GM18858 (cell line): ENCODE data around the gene PLXDC1.

Source experiments
- ATAC-seq: cut with Tn5 transposase; IDR thresholded peaks from one replicate; pipeline ENCODE4 v1.9.1; 2021; ENCODE audit not compliant: unreplicated experiment

PLXDC1 gene

GRCh38 chr17:39151150-39151942, at the start of gene PLXDC1:
TSS of gene PLXDC1 (minus strand) at chr17:39151637. CDS start at chr17:39151437, 200 bp downstream.
- ATAC-seq, result no peak

DNA sequence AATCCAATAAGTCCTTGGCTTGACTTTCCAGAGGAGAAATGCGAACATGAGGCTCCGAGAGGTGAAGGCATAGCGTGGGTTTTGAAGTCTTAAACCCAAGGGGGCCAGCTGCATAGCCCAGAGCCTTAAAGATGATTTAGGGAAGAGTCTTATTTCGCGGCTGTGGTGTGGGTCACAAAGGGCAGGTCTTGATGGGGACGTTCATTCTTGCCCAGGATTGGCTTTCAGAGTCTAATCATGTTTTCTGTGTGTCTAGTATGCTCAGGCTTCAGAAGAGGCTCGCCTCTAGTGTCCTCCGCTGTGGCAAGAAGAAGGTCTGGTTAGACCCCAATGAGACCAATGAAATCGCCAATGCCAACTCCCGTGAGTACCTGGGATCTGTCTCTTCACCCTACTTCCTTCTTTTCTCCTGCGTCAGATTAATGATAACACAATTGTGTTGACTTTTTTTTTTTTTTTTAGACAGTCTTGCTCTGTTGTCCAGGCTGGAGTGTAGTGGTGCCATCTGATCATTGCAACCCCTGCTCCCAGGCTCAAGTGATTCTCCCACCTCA, 49.6 kb upstream of the PLXDC1 start:
- no peak for ATAC-seq

GRCh38 chr17:39200070-39200879, 48.8 kb upstream of the PLXDC1 start, which contains the start of gene RPL19:
TSS of gene RPL19 (plus strand) at chr17:39200283. CDS start at chr17:39200345, 62 bp downstream.
- peak; percentile 41 for ATAC-seq

- ATAC-seq, result peak; percentile 59
These were observed 48.3 kb upstream of the PLXDC1 start for GRCh38 chr17:39199820-39200069.

DNA sequence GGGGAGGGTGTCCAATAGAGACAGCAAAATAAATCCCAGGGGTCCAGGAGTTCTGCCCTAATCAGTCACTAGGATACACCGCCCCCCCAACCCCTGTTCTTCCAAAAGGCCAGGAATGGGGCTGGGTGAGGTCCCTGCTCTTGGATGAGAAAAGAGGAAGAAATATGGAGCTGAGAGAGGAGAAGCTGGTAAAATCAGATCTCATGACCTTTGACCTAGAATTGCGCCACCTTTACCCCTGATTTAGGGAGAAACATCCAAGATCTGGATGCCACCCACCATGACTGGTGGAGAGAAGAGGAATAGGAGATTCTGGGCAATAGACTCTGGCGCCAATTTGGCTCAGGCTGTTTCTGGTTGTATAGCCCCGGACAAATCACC, 46.7 kb upstream of the PLXDC1 start:
- ATAC-seq, result no peak

- no peak for ATAC-seq
These were observed 46.1 kb upstream of the PLXDC1 start, which contains the start of gene CACNB1 for GRCh38 chr17:39197380-39198185. TSS of gene CACNB1 (minus strand) at chr17:39197669. CDS start at chr17:39197495, 174 bp downstream.

DNA sequence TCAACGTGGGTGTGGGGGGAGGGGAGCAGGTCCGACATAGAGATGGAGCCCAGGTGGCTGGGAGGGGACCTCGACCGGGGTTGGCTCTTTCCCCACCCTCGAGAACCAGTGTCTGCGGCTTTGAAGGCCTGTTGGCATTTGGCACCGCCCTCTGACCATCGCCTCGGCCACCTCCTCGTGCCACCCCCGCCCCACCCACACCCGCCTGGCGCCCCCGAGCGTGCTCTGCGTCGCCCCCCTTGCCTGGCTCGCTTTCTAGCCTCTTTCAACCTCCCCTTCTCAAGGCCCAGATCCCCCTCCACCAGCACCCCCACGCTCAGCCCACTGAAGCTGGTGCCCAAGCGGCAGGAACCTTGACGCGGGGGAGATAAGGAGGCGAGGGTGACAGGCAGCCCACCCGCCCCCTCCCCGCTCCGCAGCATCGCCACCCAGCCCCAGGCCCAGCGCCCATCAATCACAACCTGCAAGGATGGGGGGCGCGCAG, 45.4 kb upstream of the PLXDC1 start:
- ATAC-seq, result no peak

- ATAC-seq, result no peak
These were observed 44.9 kb upstream of the PLXDC1 start for GRCh38 chr17:39196241-39196807.

- no peak for ATAC-seq
These were observed 44.2 kb upstream of the PLXDC1 start for GRCh38 chr17:39195568-39196160.

DNA sequence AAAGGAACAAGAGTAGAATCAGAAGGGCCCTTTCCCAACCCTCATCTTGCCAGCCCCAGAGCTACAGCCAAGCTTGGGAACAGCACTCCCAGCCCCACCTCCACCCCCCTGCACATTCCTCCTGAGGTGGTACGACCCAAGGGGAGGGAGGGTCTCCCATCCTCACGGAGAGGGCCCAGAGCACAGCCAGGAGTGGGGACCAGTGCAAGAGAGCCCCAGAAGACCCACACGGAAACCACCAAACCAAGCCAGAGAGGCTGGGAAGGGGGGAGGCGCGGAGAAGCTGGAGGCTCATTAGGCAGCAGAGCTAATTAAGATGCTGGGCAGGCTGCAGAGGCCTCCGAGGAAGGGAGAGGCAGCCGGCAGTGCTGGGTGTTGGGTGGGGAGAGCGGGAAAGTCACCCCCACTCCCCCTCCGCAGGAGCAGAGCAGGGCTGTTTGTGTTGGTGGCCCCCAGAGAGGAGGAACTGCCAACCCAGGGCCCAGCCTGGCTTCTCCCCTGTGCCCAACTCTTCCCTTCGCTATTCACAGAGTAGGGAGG, 43.6 kb upstream of the PLXDC1 start:
- ATAC-seq, result no peak

- ATAC-seq, result no peak
These were observed 42.9 kb upstream of the PLXDC1 start for GRCh38 chr17:39194089-39194984.

DNA sequence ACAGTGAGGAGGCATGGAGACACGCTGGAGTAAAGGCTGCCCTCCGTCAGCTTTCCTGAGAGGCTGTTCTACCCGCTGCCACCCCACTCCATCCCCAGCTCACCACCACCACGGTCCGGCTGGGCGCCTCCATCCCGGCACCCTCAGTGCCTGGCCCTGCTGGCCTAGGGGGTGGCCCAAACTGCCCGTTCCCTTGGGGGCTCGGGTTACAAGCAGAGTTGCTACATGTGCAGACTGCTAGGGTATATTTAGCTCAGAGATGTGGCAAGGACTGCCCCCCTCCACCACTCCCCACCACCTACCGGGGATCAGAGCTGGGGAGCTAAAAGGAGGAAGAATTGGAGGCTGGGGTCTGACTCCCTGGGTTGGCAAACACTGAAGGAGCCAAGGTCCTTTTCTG, 41.9 kb upstream of the PLXDC1 start:
- no peak for ATAC-seq

- no peak for ATAC-seq
These were observed 41.5 kb upstream of the PLXDC1 start for GRCh38 chr17:39192901-39193300.

DNA sequence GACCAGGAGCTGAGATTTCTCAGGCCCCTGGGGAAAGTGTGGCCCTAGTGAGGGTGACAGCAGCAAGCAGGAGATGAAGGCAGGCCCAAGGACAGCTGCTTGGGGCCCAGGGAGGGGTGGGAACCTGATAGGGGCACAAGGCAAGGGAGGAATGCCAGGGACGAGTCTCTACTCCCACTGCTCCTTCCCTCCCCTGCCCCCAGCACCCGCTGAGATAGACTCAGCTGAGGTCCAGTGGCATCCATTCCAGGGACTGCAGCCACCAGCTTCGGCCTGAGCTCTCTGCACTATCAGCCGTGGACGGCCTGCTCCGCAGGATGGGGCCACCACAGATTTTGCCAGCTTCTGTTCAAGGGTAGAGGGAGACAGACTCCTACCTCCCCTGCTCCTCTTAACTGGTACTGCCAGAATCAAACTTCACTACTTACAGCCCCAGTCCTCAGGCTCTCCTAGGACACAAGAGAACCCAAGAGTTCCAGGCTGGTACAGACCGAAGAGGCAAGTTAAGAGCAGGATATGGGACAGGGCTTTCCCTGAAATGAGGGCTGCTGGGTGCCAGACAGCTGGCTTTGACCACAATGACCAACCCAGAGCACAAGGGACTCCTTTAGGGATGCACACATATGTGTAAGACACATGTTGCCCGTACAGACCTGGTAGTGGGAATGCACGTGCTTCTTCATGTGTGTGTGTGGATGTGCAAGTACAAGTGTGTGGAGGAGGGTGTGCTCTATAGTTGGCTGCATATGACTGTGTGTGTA, 40.5 kb upstream of the PLXDC1 start:
- ATAC-seq, result no peak

- no peak for ATAC-seq
These were observed 35.9 kb upstream of the PLXDC1 start for GRCh38 chr17:39187152-39187830.

GRCh38 chr17:39186481-39187002, 35.1 kb upstream of the PLXDC1 start:
- ATAC-seq, result no peak

GRCh38 chr17:39183720-39184119, 32.3 kb upstream of the PLXDC1 start:
- no peak for ATAC-seq
